ENCODE data around the gene WDFY2. TPM values are rescaled to one million over a fixed set of nuclear protein-coding genes. Genes with fewer than 3 reads are reported as not detected.

The WDFY2 gene
- total and polyA plus RNA-seq, 2 of the 8 experiments (the other 6 are each of a cell fraction or from before 2014, with no cell fraction given): 13.9 to 29.0 TPM

DNA sequence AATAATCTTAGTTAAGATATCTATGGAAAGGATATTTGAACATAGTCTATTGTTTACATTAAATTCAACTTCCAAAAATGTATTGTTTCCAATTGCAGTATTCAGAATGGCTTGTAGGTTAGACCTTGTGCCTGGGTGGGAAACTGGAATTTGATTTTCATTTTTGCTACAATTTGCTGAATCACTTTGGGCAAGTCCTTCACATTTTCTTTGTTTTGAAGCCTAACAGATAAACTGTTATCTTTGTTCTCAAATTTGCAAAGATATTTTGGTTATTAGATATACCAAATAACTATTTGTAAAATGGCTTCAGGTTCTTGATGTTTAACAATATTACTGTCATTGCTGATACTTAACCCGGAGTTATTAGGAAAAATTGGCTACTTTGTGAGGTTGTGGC is 82.6 kb downstream of the WDFY2 start (continued):
- TF ChIP-seq CTBP2 (IDR thresholded peaks at IDR 0.05; ENCODE audit: borderline replicate concordance, insufficient read depth, insufficient read length, low read length): no peak
- no peak for TF ChIP-seq SAP30 (IDR thresholded peaks at IDR 0.05; ENCODE audit: insufficient read depth, insufficient replicate concordance, low read length)
- no peak for TF ChIP-seq SIX5 (IDR thresholded peaks at IDR 0.05; ENCODE audit: low read depth, low read length)
- TF ChIP-seq BRCA1 (IDR thresholded peaks at IDR 0.05; ENCODE audit: low read depth, low read length): no peak
- no peak for TF ChIP-seq E2F6 (IDR thresholded peaks at IDR 0.05)

All from H1 (cell line).